HG03520 (cell line): ENCODE data around the gene WDR18.

ENCODE experiments used
- ATAC-seq: cut with Tn5 transposase; IDR thresholded peaks from one replicate; pipeline ENCODE4 v1.9.1; 2021; ENCODE audit warnings: mild to moderate bottlenecking, moderate library complexity; ENCODE audit not compliant: unreplicated experiment

Gene WDR18

GRCh38 chr19:991174-991931, 7.2 kb downstream of the WDR18 start:
- no peak for ATAC-seq

GRCh38 chr19:991932-992669, 8.0 kb downstream of the WDR18 start:
- ATAC-seq = no peak

DNA sequence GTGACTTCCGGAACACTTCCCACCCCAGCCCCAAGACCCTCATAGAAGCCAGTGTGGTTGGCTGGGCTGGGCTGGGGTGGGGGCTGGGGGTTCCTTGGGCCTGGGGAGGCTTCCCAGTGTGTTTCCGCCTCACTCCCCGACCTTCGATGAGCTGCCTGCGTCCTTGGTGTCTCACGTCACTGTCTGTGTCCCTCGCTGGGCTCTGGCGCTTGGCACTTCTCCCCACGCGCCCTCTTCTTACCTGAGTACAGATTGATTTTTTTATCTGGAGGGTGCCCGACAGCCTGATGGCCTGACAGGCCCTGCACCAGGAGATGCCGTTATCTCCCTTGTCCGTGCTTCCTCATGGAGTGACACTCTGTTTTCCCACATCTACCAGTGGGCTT, 8.5 kb downstream of the WDR18 start:
- no peak for ATAC-seq

- ATAC-seq = no peak
Measured at GRCh38 chr19:993361-993830, 9.3 kb downstream of the WDR18 start.

- no peak for ATAC-seq
Measured at GRCh38 chr19:993831-994393, 9.8 kb downstream of the WDR18 start.

DNA sequence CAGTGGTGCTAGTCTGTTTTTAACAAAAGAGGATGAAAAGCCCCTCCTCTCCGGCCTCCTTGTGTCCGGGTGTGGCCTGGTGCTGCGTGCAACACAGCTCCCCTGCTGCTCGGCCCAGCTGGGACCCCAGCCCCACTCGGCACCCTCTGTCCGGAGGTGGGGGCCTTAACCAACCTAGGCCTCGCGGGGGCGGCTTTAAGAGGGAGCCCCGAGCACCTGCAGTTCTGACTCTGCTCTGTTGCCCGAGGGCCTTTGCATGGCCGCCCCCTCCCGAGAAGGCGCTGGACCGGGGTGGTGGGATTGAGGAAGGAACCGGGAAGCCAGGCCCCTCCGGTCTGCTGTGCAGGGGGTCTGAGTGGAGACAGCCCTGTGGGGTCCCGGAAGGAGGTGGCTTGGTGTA, 10.4 kb downstream of the WDR18 start:
- no peak for ATAC-seq

GRCh38 chr19:995051-995827, 11.1 kb downstream of the WDR18 start:
- ATAC-seq = no peak

DNA sequence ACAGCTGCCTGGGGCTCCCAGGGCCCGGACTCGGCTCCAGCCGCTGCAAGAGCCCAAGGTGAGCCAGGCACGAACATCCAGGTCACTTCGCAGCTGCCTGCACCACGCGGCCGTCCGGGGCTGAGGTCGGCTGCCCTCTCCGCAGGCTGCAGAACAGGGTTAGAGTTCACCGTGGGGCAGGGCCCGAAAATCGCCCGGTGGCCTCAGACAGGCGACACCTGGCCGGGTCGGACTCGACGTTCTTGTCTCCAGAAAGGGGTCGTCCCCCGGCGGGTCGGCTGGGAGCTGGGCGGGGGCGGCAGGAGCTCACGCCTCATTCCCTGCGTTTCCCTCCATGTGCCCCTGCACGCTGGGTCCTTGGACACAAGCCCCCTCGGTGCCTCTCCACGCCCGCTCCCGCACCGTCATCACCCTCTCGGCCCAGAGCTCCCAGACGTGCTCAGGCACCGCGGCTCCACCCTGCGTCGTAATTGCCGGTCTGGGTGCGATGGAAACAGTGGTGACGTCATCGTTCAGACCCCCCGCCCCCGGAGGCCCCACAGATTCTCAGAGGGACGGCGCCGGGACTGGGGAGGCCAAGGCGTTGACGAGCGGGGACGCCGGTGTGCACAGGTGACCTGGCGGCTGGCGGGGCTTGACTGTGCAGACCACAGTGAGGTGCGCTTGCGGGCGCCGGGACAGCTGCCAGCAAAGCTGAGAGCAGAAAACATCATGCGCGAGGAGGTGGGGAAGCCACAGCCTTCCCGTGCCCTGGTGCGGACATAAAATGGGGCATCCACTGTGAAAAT, 12.1 kb downstream of the WDR18 start:
- ATAC-seq = no peak

- ATAC-seq = no peak
Measured at GRCh38 chr19:998064-998463, 13.9 kb downstream of the WDR18 start.

- no peak for ATAC-seq
Measured at GRCh38 chr19:999379-999719, 15.2 kb downstream of the WDR18 start.

GRCh38 chr19:1000095-1000494, 15.9 kb downstream of the WDR18 start, which contains the start of gene GRIN3B:
GRIN3B (plus strand) TSS chr19:1000419; CDS start chr19:1000438, 19 bp downstream.
- ATAC-seq = no peak

GRCh38 chr19:1000591-1001537, 16.7 kb downstream of the WDR18 start:
- ATAC-seq = no peak

DNA sequence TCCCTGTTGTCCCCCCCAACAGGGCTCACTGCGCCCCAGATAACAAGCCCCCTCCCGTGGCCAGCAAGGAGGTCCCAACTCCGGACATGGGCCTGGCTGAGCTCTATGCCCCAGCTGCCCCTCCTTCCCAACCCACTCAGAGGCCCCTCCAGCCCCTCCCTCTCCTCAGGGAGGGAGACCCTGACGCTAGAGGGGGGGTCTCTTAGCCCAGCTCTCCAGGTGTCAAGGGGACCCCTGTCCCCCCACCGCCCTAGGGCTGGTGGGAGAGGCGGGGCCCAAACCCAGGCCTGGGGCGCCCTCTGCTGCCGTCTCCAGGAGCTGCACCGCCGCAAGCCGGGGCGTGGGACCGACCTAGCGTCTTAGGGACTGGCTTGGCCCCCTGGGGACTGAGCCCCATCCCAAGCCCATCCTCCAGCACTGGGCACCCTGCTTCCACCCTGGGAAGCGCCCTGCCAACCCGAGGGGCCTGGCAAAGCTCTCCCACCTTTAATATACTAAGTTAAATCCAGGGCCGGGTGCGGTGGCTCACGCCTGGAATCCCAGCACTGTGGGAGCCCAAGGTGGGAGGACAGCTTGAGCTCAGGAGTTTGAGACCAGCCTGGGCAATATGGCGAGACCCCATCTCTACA, 17.5 kb downstream of the WDR18 start:
- ATAC-seq = no peak

DNA sequence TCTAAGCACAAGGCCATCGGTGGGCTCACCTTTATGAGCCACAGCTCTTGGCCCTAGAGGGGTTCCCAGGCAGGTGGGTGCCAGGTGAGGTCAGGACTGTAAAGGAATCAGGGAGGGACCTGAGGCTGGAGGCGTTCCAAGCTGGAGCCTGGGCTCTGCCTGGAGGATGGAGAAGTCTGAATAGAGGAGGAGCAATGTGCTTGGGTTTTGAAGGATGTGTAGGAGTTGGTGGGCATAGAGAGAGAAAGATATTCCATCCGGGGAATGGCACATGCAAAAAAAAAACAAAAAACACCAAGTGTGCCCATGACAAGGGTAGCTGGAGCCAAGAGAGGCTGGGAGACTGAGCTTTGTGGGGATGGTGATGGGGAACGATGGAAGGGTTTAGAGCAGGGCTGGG, 18.5 kb downstream of the WDR18 start:
- ATAC-seq = no peak

GRCh38 chr19:1003283-1003682, 19.1 kb downstream of the WDR18 start:
- no peak for ATAC-seq

GRCh38 chr19:1004204-1004802, 20.2 kb downstream of the WDR18 start:
- ATAC-seq = no peak

- no peak for ATAC-seq
Measured at GRCh38 chr19:1004803-1005664, 20.9 kb downstream of the WDR18 start.
